GM18511 (cell line): ENCODE data around the gene TBXA2R.

ENCODE experiments used
- ATAC-seq: cut with Tn5 transposase; IDR thresholded peaks from one replicate; pipeline ENCODE4 v1.9.1; 2021; ENCODE audit warnings: mild to moderate bottlenecking, moderate library complexity; ENCODE audit not compliant: unreplicated experiment

The TBXA2R gene

GRCh38 chr19:3620817-3621547, 14.3 kb upstream of the TBXA2R start:
- ATAC-seq = no peak

GRCh38 chr19:3620145-3620816, 13.6 kb upstream of the TBXA2R start:
- ATAC-seq = no peak

- ATAC-seq = no peak
Observed at GRCh38 chr19:3619631-3620012, 12.9 kb upstream of the TBXA2R start.

GRCh38 chr19:3618811-3619630, 12.3 kb upstream of the TBXA2R start:
- no peak for ATAC-seq

- no peak for ATAC-seq
Observed at GRCh38 chr19:3618144-3618810, 11.6 kb upstream of the TBXA2R start.

GRCh38 chr19:3617463-3617862, 10.8 kb upstream of the TBXA2R start:
- no peak for ATAC-seq

- ATAC-seq = no peak
Observed at GRCh38 chr19:3615524-3616135, 9.0 kb upstream of the TBXA2R start.

- no peak for ATAC-seq
Observed at GRCh38 chr19:3614858-3615505, 8.3 kb upstream of the TBXA2R start.

GRCh38 chr19:3613818-3614661, 7.4 kb upstream of the TBXA2R start:
- no peak for ATAC-seq

GRCh38 chr19:3612901-3613741, 6.4 kb upstream of the TBXA2R start:
- no peak for ATAC-seq

- no peak for ATAC-seq
Observed at GRCh38 chr19:3612330-3612729, 5.7 kb upstream of the TBXA2R start.

- no peak for ATAC-seq
Observed at GRCh38 chr19:3611841-3612240, 5.2 kb upstream of the TBXA2R start.

GRCh38 chr19:3610745-3611717, 4.4 kb upstream of the TBXA2R start:
- no peak for ATAC-seq

- ATAC-seq = no peak
Observed at GRCh38 chr19:3609779-3610719, 3.4 kb upstream of the TBXA2R start.

GRCh38 chr19:3608750-3609322, 2.2 kb upstream of the TBXA2R start:
- ATAC-seq = no peak

GRCh38 chr19:3608079-3608641, 1.5 kb upstream of the TBXA2R start:
- no peak for ATAC-seq
